Measurements from ENCODE around the gene ZNFX1. TPM values are rescaled to one million over a fixed set of nuclear protein-coding genes. Genes with fewer than 3 reads are reported as not detected.

ZNFX1 gene
- total RNA-seq, 1 experiment from 2014 or later: 11.0 TPM

- CTCF ChIA-PET: interaction anchor here (1.3 kb wide), 1 partner anchor 58 kb away, joined by 3 read pairs; the partner anchor contains the start of gene ZNFX1
- H3K9me3 Mint-ChIP-seq: no peaks in the 10 kb centered on the region
- peak overlapping the region; percentile 98 for H3K27ac Mint-ChIP-seq
- H3K27me3 Mint-ChIP-seq (ENCODE audit: low read depth): peaks cover 2% of the 10 kb centered on the region; the same call in 1 of the 2 replicates
- DNase-seq (ENCODE audit: low spot score): no peak
- POLR2A ChIA-PET: no interaction called here
- peaks cover 34% of the 10 kb centered on the region for H3K36me3 Mint-ChIP-seq
- ATAC-seq: no peak
- peaks cover 19% of the 10 kb centered on the region for H3K4me1 Mint-ChIP-seq
- peak overlapping the region; percentile 96 for H3K4me3 Mint-ChIP-seq
- TF ChIP-seq ETV6 (CRISPR knock-in tag; IDR thresholded peaks at IDR 0.05): no peak
- no peak for TF ChIP-seq NR2C2 (CRISPR knock-in tag; IDR thresholded peaks at IDR 0.05)
- no peak for TF ChIP-seq ZNF317 (CRISPR knock-in tag; IDR thresholded peaks at IDR 0.05; ENCODE audit: borderline replicate concordance, low read depth)
- no peak for TF ChIP-seq STAT6 (CRISPR knock-in tag; conservative IDR thresholded peaks at IDR 0.05; ENCODE audit: low read depth)
- TF ChIP-seq TP53 (CRISPR knock-in tag; IDR thresholded peaks at IDR 0.05): no peak
- TF ChIP-seq SMAD4 (CRISPR knock-in tag; IDR thresholded peaks at IDR 0.05): no peak
- no peak for TF ChIP-seq ZNF425 (CRISPR knock-in tag; conservative IDR thresholded peaks at IDR 0.05)
- TF ChIP-seq USF1 (CRISPR knock-in tag; IDR thresholded peaks at IDR 0.05): no peak
- no peak for TF ChIP-seq NR3C1 (CRISPR knock-in tag; conservative IDR thresholded peaks at IDR 0.05; ENCODE audit: low read depth)
- no peak for TF ChIP-seq ZNF416 (CRISPR knock-in tag; IDR thresholded peaks at IDR 0.05)
- TF ChIP-seq ATF2 (CRISPR knock-in tag; IDR thresholded peaks at IDR 0.05; ENCODE audit: borderline replicate concordance, low read depth): no peak
- no peak for TF ChIP-seq E2F1 (CRISPR knock-in tag; IDR thresholded peaks at IDR 0.05)
- TF ChIP-seq ZNF121 (CRISPR knock-in tag; IDR thresholded peaks at IDR 0.05): no peak
Measured at GRCh38 chr20:49219924-49220831, 57.7 kb downstream of the ZNFX1 start.

GRCh38 chr20:49219091-49219923 is 58.5 kb downstream of the ZNFX1 start, which contains the start of gene DDX27:
Gene DDX27, plus strand, starts transcription at chr20:49219416. Its CDS starts 33 bp downstream, at chr20:49219449.
- no peaks in the 10 kb centered on the region for H3K9me3 Mint-ChIP-seq
- H3K27me3 Mint-ChIP-seq (ENCODE audit: low read depth): peaks cover 2% of the 10 kb centered on the region; the same call in 1 of the 2 replicates
- H3K27ac Mint-ChIP-seq: peak within 1 kb of the TSS; percentile 98
- peaks cover 26% of the 10 kb centered on the region for H3K36me3 Mint-ChIP-seq
- H3K4me3 Mint-ChIP-seq: peak within 1 kb of the TSS; percentile 96
- ATAC-seq (peak; percentile 88), DNase-seq (ENCODE audit: low spot score) (peak; percentile 97)
- POLR2A ChIA-PET: interaction anchor here (0.6 to 1.2 kb wide), 8 partner anchors 32 to 1569 kb away, joined by 3 to 7 read pairs (median 4); partner anchors contain the start of gene STAU1
- H3K4me1 Mint-ChIP-seq: peaks cover 19% of the 10 kb centered on the region
- CTCF ChIA-PET: interaction anchor here (0.6 to 1.3 kb wide), 11 partner anchors 13 to 104 kb away, joined by 3 to 17 read pairs (median 3); partner anchors contain the start of gene ZNFX1
- TF ChIP-seq PRDM15 (CRISPR knock-in tag; IDR thresholded peaks at IDR 0.05) (peak; percentile 87), GABPB1 (CRISPR knock-in tag; IDR thresholded peaks at IDR 0.05) (peak; percentile 89), SP1 (CRISPR knock-in tag; conservative IDR thresholded peaks at IDR 0.05) (peak; percentile 76), CBFB (CRISPR knock-in tag; IDR thresholded peaks at IDR 0.05; ENCODE audit: low read depth) (no peak), RORB (CRISPR knock-in tag; IDR thresholded peaks at IDR 0.05) (no peak), ZNF416 (CRISPR knock-in tag; IDR thresholded peaks at IDR 0.05) (no peak)

All from WTC11 (cell line).